Measurements from ENCODE around the gene DPH5. TPM values are rescaled to one million over a fixed set of nuclear protein-coding genes. Genes with fewer than 3 reads are reported as not detected.

DPH5 gene
- total RNA-seq, 1 donor from 2014 or later, result 69.4 TPM

GRCh38 chr1:100972185-100972584, 53.4 kb downstream of the DPH5 start:
- Mint-ChIP-seq H3K27me3 (ENCODE audit: low read depth) (no peaks in the 10 kb centered on the region), H3K4me3 (no peak overlapping the region), H3K9me3 (no peaks in the 10 kb centered on the region), H3K36me3 (ENCODE audit: low read depth) (peaks cover 10% of the 10 kb centered on the region), H3K27ac (ENCODE audit: unreplicated experiment) (no peak overlapping the region), H3K4me1 (peaks cover 12% of the 10 kb centered on the region)
- no peak for DNase-seq (ENCODE audit: low read depth, low spot score)
- TF ChIP-seq, protein P1, sequence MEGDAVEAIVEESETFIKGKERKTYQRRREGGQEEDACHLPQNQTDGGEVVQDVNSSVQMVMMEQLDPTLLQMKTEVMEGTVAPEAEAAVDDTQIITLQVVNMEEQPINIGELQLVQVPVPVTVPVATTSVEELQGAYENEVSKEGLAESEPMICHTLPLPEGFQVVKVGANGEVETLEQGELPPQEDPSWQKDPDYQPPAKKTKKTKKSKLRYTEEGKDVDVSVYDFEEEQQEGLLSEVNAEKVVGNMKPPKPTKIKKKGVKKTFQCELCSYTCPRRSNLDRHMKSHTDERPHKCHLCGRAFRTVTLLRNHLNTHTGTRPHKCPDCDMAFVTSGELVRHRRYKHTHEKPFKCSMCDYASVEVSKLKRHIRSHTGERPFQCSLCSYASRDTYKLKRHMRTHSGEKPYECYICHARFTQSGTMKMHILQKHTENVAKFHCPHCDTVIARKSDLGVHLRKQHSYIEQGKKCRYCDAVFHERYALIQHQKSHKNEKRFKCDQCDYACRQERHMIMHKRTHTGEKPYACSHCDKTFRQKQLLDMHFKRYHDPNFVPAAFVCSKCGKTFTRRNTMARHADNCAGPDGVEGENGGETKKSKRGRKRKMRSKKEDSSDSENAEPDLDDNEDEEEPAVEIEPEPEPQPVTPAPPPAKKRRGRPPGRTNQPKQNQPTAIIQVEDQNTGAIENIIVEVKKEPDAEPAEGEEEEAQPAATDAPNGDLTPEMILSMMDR (conservative IDR thresholded peaks at IDR 0.05), result no peak

DNA sequence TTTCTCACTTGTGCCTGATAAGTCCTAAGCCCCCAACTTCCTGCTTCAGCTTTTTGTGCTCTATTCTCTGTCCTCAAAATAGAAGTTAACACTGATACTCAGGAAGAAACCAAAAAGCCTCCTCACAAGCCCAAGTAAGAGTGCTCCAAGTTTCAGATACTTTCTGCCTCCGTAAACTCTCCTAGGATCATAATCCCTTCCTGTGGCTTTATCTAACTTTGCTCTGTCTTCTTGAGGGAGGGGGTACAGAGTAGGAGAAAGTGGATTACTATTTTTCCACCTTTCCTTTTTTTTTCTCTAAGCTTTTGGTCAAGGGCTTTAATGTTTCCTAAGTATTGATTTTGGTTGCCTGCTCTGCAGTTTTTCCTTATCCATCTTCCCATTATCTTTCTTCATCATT, 54.6 kb downstream of the DPH5 start:
- DNase-seq (ENCODE audit: low read depth, low spot score), result no peak
- H3K9me3 Mint-ChIP-seq, result no peaks in the 10 kb centered on the region
- H3K27ac Mint-ChIP-seq (ENCODE audit: unreplicated experiment), result peak overlapping the region; percentile 65
- no peak overlapping the region for H3K4me3 Mint-ChIP-seq
- peaks cover 12% of the 10 kb centered on the region for H3K4me1 Mint-ChIP-seq
- H3K27me3 Mint-ChIP-seq (ENCODE audit: low read depth), result no peaks in the 10 kb centered on the region
- TF ChIP-seq, protein P1 (conservative IDR thresholded peaks at IDR 0.05), result no peak
- peaks cover 10% of the 10 kb centered on the region for H3K36me3 Mint-ChIP-seq (ENCODE audit: low read depth)

- no peak for DNase-seq (ENCODE audit: low read depth, low spot score)
- TF ChIP-seq, protein P1 (conservative IDR thresholded peaks at IDR 0.05), result no peak
- no peak overlapping the region for H3K4me3 Mint-ChIP-seq
- peaks cover 12% of the 10 kb centered on the region for H3K4me1 Mint-ChIP-seq
- peaks cover 7% of the 10 kb centered on the region for H3K36me3 Mint-ChIP-seq (ENCODE audit: low read depth)
- no peaks in the 10 kb centered on the region for H3K27me3 Mint-ChIP-seq (ENCODE audit: low read depth)
- no peak overlapping the region for H3K27ac Mint-ChIP-seq (ENCODE audit: unreplicated experiment)
- H3K9me3 Mint-ChIP-seq, result no peaks in the 10 kb centered on the region
These were observed 56.3 kb downstream of the DPH5 start for GRCh38 chr1:100969327-100969726.

DNA sequence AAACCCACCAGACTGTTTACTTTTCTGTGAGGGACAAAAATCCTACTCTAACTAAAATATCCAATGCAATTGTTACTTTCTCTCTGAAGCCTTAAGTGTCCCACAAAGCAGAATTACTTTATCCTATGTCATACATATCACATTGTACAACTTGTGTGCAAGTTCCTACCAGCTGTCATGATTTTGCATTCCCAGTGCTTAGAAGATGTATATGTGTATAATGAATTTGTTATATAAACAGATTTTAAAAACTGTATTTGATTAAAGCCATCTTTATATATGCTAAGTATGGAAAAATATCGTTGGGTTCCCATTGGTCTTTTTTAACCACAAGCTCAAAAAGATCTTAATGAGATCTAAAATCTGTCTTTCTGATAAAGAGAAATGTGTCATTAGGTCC, 57.0 kb downstream of the DPH5 start:
- Mint-ChIP-seq H3K27me3 (ENCODE audit: low read depth) (no peaks in the 10 kb centered on the region), H3K36me3 (ENCODE audit: low read depth) (peaks cover 4% of the 10 kb centered on the region), H3K27ac (ENCODE audit: unreplicated experiment) (no peak overlapping the region), H3K4me1 (peaks cover 12% of the 10 kb centered on the region), H3K9me3 (no peaks in the 10 kb centered on the region), H3K4me3 (no peak overlapping the region)
- TF ChIP-seq, protein P1 (conservative IDR thresholded peaks at IDR 0.05), result no peak
- DNase-seq (ENCODE audit: low read depth, low spot score), result no peak

DNA sequence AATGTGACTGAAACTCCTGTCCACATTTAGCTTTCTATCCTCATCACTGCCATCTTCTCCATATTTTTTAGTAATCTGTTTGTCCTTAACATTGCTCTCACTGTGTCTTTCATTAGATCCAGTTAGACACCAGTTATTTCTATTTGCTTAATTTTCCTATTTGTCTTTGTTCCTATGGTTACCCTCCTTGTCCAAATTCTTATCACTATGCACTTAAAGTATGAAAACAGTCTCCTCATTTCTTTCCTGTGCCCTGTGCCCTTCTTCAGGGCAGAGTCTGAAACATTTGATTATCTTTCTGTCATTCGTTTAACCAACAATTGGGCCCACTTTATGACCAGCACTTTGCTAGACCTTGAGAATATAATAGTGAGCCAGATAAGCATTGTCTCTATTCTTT, 65.5 kb downstream of the DPH5 start:
- Mint-ChIP-seq H3K9me3 (no peaks in the 10 kb centered on the region), H3K4me3 (no peak overlapping the region), H3K36me3 (ENCODE audit: low read depth) (peaks cover 5% of the 10 kb centered on the region), H3K4me1 (peaks cover 5% of the 10 kb centered on the region), H3K27ac (ENCODE audit: unreplicated experiment) (no peak overlapping the region), H3K27me3 (ENCODE audit: low read depth) (no peaks in the 10 kb centered on the region)
- DNase-seq (ENCODE audit: low read depth, low spot score), result no peak
- TF ChIP-seq, protein P1 (conservative IDR thresholded peaks at IDR 0.05), result no peak

Data from neural crest cell (in vitro differentiated cells).